ENCODE results near the gene ARID1B.

DNA sequence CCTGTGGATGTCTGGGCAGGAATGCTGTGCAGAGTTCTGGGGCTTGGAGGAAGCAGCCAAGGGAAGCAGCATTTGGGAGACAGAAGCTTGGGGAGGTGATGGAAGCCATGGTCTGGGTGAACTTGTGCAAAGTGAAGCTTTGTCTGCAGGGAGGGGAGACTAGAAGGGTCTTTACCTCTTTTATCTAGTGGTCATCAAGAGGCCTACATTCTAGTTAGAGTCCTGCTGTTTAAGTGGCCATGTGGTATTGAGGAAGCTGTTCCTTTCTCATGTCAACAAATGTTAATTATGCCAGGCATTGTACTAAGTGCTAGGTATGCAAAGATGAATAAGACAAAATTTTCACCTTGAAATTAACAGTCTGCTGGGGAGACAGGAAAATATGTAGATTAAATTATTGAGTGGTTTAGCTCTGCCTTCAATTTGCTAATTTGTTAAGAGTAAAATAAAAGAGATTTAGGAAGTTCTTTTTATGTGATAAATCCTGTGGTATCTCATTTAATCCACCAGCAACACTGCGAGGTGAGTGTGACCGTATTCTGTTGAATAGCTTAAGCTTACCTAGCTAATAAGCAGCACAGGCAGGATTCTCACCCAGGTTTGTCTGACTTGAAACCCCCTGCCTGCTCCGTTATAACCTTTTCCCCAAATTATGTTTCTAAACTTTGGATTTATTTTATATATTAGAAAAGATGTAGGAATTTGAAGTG is 43.1 kb downstream of the ARID1B start:
- TF ChIP-seq, protein P1, sequence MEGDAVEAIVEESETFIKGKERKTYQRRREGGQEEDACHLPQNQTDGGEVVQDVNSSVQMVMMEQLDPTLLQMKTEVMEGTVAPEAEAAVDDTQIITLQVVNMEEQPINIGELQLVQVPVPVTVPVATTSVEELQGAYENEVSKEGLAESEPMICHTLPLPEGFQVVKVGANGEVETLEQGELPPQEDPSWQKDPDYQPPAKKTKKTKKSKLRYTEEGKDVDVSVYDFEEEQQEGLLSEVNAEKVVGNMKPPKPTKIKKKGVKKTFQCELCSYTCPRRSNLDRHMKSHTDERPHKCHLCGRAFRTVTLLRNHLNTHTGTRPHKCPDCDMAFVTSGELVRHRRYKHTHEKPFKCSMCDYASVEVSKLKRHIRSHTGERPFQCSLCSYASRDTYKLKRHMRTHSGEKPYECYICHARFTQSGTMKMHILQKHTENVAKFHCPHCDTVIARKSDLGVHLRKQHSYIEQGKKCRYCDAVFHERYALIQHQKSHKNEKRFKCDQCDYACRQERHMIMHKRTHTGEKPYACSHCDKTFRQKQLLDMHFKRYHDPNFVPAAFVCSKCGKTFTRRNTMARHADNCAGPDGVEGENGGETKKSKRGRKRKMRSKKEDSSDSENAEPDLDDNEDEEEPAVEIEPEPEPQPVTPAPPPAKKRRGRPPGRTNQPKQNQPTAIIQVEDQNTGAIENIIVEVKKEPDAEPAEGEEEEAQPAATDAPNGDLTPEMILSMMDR (IDR thresholded peaks at IDR 0.05) = no peak
- no peak for TF ChIP-seq KAT7 (CRISPR knock-in tag; IDR thresholded peaks at IDR 0.05; ENCODE audit: borderline replicate concordance)
- TF ChIP-seq, protein P2, sequence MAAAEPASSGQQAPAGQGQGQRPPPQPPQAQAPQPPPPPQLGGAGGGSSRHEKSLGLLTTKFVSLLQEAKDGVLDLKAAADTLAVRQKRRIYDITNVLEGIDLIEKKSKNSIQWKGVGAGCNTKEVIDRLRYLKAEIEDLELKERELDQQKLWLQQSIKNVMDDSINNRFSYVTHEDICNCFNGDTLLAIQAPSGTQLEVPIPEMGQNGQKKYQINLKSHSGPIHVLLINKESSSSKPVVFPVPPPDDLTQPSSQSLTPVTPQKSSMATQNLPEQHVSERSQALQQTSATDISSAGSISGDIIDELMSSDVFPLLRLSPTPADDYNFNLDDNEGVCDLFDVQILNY (CRISPR knock-in tag; IDR thresholded peaks at IDR 0.05) = no peak
- TF ChIP-seq SMAD4 (CRISPR knock-in tag; IDR thresholded peaks at IDR 0.05) = no peak
